Measurements from ENCODE around the gene SASH1.

SASH1 gene

GRCh38 chr6:148452876-148453275 is 110.2 kb downstream of the SASH1 start:
- TF ChIP-seq CTCF (conservative IDR thresholded peaks at IDR 0.05), result no peak
- H3K27ac ChIP-seq, result peak overlapping the region; percentile 43

- no peak for TF ChIP-seq CTCF (conservative IDR thresholded peaks at IDR 0.05)
- no peak overlapping the region for H3K27ac ChIP-seq
Measured at GRCh38 chr6:148453906-148454305, 111.3 kb downstream of the SASH1 start.

- TF ChIP-seq CTCF (conservative IDR thresholded peaks at IDR 0.05), result no peak
- no peak overlapping the region for H3K27ac ChIP-seq
Measured at GRCh38 chr6:148455225-148455624, 112.6 kb downstream of the SASH1 start.

- H3K27ac ChIP-seq, result no peak overlapping the region
- no peak for TF ChIP-seq CTCF (conservative IDR thresholded peaks at IDR 0.05)
Measured at GRCh38 chr6:148455674-148456558, 113.3 kb downstream of the SASH1 start.

- TF ChIP-seq CTCF (conservative IDR thresholded peaks at IDR 0.05), result no peak
- H3K27ac ChIP-seq, result no peak overlapping the region
Measured at GRCh38 chr6:148457137-148457842, 114.7 kb downstream of the SASH1 start.

- H3K27ac ChIP-seq, result no peak overlapping the region
- no peak for TF ChIP-seq CTCF (conservative IDR thresholded peaks at IDR 0.05)
Measured at GRCh38 chr6:148457843-148458159, 115.2 kb downstream of the SASH1 start.

- TF ChIP-seq CTCF (conservative IDR thresholded peaks at IDR 0.05), result no peak
Measured at GRCh38 chr6:148459238-148459637, 116.6 kb downstream of the SASH1 start.

More at GRCh38 chr6:148459238-148459637, 116.6 kb downstream of the SASH1 start:
- H3K27ac ChIP-seq, result no peak overlapping the region

Data from VCaP (cell line).